Neuron (in vitro differentiated cells): ENCODE measurements around the gene RFFL.
A peak's percentile ranks its signal among the peaks of the same experiment; 100 is the strongest.

Experiments
- H2AFZ ChIP-seq: one replicate; pipeline ENCODE4 v1.6.1; 2013; ENCODE audit warnings: low read depth, mild to moderate bottlenecking, inconsistent platforms, low read length, moderate library complexity
- H3K27me3 ChIP-seq: one replicate; pipeline ENCODE4 v1.6.1; 2013; ENCODE audit warnings: low read length; ENCODE audit not compliant: insufficient read depth
- H3K36me3 ChIP-seq: one replicate; pipeline ENCODE4 v1.6.1; 2013; ENCODE audit warnings: low read length; ENCODE audit not compliant: insufficient read depth
- H3K4me1 ChIP-seq: one replicate; pipeline ENCODE4 v1.6.1; 2013; ENCODE audit warnings: low read length; ENCODE audit not compliant: insufficient read depth
- H3K4me3 ChIP-seq: 2 replicates; pipeline ENCODE4 v1.5.1; 2013; ENCODE audit warnings: mild to moderate bottlenecking, low read length, moderate library complexity
- H3K9me3 ChIP-seq: one replicate; pipeline ENCODE4 v1.6.1; 2013; ENCODE audit warnings: low read length

RFFL gene

DNA sequence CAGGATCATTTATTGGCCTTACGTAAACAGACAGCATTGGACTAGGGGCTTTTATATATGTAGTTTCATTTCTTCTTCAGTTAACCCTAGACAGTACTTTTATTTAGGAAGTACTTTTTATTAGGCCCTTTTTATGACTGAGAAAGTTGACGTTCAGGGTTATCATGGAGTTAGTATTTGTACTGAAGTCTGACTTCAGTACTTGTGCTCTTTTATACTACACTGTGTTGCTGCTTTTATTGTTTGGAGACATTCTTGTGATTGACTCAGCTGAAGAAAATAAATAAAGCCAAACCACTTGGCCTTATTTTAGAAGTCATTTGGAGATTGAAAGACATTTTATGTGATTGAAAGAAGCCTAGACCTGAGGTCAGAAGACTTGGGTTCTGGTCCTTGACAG lies 76.3 kb downstream of the RFFL start:
- peaks cover 2% of the 10 kb centered on the region for H3K4me1 ChIP-seq
- no peak overlapping the region for H3K4me3 ChIP-seq
- H3K36me3 ChIP-seq, result peaks cover 79% of the 10 kb centered on the region
- no peaks in the 10 kb centered on the region for H3K9me3 ChIP-seq
- H2AFZ ChIP-seq, result no peak overlapping the region
- no peaks in the 10 kb centered on the region for H3K27me3 ChIP-seq

DNA sequence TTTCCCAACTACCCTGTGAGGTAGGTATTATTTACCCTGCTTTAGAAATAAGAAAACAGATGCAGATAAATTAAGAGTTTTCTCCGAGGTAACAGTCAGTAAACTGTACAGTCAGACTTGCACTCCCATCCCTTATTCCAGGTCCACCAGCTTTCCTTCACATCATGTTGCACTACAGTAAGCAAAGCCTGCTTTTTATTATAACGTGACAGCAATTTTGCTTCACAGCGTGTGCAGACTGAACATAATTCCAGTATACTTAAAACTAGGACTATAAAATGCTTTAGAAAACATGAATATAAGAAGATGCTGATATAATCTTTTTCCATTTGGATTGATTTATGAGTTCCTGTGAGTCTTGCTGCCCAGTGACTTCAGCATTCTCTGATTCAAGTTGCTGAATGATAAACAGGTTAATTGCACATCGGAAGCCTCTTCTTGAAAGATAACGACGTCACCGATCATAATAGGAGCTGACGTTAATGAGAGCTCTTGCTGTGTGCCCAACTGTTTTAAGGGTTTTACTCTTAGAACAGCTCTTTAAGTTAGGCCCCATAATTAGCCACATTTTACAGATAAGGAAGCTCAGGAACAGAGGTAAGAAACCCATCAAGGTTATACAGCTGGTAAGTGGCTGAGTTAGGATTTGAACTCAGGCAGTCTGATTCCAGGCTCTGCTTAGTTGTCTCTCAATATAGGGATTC lies 81.8 kb downstream of the RFFL start:
- peak overlapping the region; percentile 90 for H3K4me3 ChIP-seq
- peaks cover 11% of the 10 kb centered on the region for H3K4me1 ChIP-seq
- peak overlapping the region; percentile 22 for H2AFZ ChIP-seq
- peaks cover 29% of the 10 kb centered on the region for H3K36me3 ChIP-seq
- no peaks in the 10 kb centered on the region for H3K9me3 ChIP-seq
- H3K27me3 ChIP-seq, result no peaks in the 10 kb centered on the region

DNA sequence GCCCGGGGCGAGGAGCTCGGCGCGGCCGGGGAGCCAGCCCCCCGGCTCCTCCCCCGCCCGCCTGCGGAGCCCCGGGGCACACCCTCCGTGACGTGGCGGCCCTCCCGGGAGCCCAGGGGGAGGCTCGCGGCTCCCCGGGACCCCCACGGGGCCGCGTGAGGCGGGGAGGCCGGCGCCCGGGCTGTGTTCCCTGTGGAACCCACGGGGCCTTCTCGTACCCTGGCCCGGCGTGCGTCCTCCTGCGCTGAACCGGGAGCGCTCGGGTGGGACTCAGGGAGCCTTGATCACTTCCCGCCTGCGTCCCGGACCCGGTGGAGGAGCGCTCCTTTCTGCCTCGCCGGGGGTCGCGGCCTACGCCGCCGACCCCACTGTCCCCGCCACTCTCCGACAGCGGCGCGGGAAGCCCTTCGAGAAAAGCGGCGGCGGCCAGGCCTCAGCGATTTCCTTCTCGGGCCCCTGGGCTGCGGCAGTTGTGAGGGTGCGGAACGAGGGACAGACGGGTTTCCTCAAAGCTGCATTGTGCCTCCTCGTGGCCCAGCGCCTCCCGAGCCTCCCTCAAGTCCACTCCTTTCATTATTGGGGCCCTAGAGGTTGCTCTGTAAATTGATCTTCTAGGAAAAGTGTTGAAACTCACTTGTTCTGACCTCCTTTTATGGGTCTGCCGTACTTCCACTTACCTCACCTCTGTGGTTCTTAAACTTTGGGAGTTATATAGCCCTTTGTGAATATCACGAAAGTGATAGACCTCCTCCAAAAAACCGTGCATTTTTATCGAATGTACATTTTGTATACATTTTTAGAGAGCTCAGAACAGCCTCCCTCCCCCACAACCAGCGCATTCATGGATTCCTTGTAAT lies 82.6 kb downstream of the RFFL start:
- peak overlapping the region; percentile 90 for H3K4me3 ChIP-seq
- H3K27me3 ChIP-seq, result no peaks in the 10 kb centered on the region
- no peaks in the 10 kb centered on the region for H3K9me3 ChIP-seq
- peaks cover 11% of the 10 kb centered on the region for H3K4me1 ChIP-seq
- H3K36me3 ChIP-seq, result peaks cover 25% of the 10 kb centered on the region
- H2AFZ ChIP-seq, result peak overlapping the region; percentile 22

DNA sequence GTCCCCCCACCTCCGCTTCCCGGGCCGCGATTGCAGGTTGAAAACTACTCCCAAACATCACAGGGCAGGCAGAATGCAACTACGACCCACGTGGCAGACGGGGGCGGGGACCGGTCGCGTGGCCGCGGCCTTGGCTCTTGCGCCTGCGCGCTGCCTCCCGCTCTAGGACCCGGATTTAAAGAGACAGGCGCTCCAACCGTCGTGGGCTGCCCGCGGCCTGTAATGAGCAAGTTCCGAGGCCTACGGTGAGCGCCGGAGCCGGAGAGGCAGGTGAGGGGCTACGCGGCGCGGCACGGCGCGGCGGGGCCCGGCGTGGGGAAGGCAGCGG lies 83.2 kb downstream of the RFFL start, which contains the start of gene LIG3:
Gene LIG3 (plus strand): TSS at position 160 of the 328 bp plus-strand sequence. CDS start 2,494 bp downstream, outside the sequence.
- peaks cover 11% of the 10 kb centered on the region for H3K4me1 ChIP-seq
- peak within 1 kb of the TSS; percentile 22 for H2AFZ ChIP-seq
- H3K36me3 ChIP-seq, result peaks cover 19% of the 10 kb centered on the region
- H3K27me3 ChIP-seq, result no peaks in the 10 kb centered on the region
- H3K9me3 ChIP-seq, result no peaks in the 10 kb centered on the region
- H3K4me3 ChIP-seq, result peak within 1 kb of the TSS; percentile 90

DNA sequence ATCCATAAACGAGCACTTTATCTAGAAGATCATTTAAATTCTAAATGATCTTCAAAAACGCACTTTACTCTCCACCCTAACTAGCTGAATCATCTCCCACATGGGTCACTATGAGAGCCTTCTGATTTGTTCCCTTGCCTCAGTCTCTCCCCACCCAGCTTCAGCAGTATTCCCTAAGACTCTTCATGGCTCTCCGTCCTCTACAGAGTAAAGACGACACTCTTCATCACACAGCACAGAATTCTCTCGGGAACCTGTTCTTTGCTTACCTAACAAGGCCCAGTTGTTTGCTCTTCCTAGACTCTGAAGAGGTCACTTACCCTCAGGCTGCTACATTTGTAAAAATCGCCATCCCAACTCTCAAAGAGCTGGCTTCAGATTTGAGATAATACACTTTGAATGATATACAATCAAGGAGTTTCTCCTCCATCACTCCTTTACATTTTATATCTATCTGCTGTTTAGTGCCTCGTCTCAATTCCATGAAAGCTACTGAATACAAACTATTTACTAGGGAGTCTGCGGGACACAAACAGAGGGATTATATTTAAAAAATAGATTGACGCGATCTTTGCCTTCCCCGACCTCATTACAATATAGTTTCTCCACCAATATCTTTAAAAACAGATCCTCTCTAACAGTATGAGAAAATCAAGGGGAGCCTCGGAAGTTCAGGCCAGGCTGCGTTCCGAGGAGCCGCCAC lies 83.7 kb downstream of the RFFL start:
- Histone ChIP-seq H3K4me1 (peaks cover 11% of the 10 kb centered on the region), H3K4me3 (peak overlapping the region; percentile 90), H2AFZ (peak overlapping the region; percentile 22), H3K27me3 (no peaks in the 10 kb centered on the region), H3K36me3 (peaks cover 15% of the 10 kb centered on the region), H3K9me3 (no peaks in the 10 kb centered on the region)

DNA sequence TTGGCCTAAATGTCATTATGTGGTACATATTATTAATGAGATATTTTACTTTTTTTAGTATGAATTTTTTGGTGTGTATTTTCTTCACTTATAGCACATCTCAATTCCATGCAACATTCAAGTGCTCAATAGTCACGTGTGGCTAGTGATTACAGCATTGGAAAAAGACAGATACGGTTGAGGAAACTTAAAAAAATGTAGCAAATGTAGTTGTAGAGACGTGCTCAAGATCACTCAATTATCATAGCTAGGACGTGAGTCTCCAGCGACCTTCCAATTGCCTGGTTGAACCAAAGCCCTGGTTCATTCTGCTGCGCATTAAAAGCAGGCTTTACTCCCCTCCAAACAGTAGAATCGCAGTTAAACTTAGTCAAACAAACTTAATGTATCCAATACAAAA lies 84.4 kb downstream of the RFFL start:
- Histone ChIP-seq H3K27me3 (no peaks in the 10 kb centered on the region), H3K36me3 (peaks cover 15% of the 10 kb centered on the region), H3K9me3 (no peaks in the 10 kb centered on the region), H3K4me3 (no peak overlapping the region), H2AFZ (no peak overlapping the region), H3K4me1 (peaks cover 11% of the 10 kb centered on the region)

DNA sequence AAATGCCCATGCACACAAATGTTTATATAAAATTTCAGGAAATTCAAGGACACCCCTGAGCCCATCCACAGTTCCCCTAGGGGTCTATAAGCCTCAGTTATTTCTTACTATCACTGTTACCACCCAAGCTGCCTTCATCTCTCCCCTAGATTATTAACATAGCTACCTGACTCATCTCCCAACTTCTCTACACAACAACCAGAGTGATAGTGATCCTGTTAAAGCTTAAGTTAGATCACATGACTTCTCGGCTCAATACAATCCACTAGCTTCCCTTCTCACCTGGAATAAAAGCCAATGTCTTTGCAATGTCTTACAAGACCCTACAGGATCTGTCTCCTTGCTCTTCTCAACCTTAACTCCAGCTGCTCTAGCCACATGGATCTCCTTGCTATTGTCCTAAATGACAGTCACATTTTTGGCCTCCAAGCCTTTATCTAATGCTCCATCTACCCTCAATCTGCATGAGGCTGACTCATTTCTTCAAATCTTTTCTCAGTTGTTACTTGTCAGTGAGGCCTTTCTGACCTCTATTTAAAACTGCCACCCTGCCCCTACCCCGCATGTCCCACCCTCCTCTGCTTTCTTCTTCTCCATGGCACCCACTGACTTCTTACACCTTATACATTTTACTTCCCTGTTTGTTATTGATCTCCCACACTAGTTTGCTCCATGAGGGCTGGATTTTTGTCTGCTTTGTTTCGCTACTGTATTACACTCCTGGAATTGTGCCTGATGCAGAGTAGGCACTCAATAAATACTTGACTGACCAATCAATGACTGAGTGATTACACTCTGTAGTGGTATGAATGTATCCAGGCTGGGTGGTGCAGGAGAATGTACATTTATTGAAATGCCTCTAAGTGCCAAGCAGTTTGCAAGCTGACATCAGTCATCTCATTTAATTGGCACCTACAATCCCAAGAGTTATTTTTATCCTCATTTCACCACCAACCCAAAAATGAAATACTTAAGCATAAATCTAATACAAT lies 88.4 kb downstream of the RFFL start:
- Histone ChIP-seq H3K27me3 (no peaks in the 10 kb centered on the region), H2AFZ (no peak overlapping the region), H3K4me1 (peaks cover 2% of the 10 kb centered on the region), H3K9me3 (no peaks in the 10 kb centered on the region), H3K4me3 (no peak overlapping the region), H3K36me3 (no peaks in the 10 kb centered on the region)

DNA sequence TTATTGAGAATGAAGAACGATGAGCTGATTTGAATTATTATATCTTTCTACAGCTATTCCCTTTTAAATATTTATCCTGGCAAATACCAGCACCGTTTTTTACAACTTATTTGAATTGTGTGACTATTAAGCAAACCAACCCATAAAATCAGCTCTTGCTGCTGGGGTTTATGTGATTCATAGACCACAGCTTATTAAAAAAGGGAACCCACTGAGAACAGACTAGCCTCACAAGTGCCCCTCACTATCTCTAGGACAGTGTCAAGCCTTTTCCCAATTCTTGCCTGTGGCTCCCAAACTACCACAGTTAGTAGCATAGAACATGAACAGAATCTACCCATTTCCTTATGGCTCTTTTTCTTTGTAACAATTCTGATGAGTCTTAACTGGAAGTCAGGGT lies 89.3 kb downstream of the RFFL start:
- no peak overlapping the region for H3K4me3 ChIP-seq
- no peaks in the 10 kb centered on the region for H3K27me3 ChIP-seq
- H2AFZ ChIP-seq, result no peak overlapping the region
- no peaks in the 10 kb centered on the region for H3K9me3 ChIP-seq
- no peaks in the 10 kb centered on the region for H3K36me3 ChIP-seq
- H3K4me1 ChIP-seq, result peaks cover 1% of the 10 kb centered on the region

DNA sequence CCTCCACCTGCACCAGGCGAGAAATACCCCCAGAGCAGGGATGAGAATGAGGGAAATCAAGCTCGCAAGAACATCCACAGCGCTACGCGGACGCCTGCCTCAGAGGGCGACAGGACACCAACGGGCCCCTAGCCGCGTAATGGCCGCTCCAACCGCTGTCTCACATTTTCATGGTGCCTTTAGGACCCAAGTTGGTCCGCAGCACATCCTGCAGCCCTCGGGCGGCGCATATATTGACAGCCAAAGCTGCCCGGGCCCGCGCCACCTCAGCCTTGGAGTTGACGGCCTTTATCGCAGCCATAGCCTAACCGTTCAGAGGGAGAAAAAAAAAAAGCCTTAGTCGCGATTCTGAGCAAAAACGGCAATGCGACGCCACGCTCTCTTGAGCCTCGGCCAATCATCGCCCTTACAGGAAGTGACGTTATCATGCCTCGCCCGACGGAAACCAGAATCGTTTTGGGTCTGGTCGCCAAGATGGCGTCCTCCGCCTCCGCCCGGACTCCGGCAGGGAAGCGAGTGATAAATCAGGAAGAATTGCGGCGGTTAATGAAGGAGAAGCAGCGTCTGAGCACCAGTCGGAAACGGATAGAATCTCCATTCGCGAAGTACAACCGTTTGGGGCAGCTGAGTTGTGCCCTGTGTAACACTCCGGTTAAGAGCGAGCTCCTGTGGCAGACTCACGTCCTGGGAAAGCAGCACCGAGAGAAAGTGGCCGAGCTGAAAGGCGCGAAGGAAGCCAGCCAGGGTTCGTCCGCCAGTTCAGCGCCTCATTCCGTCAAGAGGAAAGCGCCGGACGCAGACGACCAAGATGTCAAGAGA lies 102.2 kb downstream of the RFFL start, which contains the start of the genes CCT6B and ZNF830:
Gene CCT6B (minus strand): TSS at position 368 of the 819 bp plus-strand sequence. CDS start 67 bp downstream, at position 301.
Gene ZNF830 (plus strand): TSS at position 448 of the 819 bp plus-strand sequence. CDS start 27 bp downstream, at position 475.
- H2AFZ ChIP-seq, result peak within 1 kb of the TSS; percentile 20
- peaks cover 20% of the 10 kb centered on the region for H3K4me1 ChIP-seq
- peaks cover 10% of the 10 kb centered on the region for H3K36me3 ChIP-seq
- H3K4me3 ChIP-seq, result peak within 1 kb of the TSS; percentile 56
- H3K9me3 ChIP-seq, result no peaks in the 10 kb centered on the region
- no peaks in the 10 kb centered on the region for H3K27me3 ChIP-seq

DNA sequence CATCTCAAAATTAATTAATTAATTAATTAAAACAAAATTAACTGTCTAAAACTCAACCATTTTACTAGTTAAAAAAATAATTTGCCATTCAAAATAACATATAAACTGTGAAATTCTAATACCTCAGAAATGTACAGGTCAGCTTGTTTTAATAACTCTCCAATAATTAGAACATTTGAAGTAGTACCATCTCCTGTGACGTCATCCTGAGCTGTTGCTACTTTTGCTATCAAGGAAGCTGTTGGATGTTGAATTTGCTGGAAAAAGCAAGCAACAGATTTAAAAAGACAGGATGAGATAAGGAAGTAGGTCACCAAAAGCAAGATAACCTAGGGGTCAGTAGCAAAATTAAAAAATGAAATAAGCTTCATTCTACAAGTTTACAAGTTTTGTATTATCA lies 105.1 kb downstream of the RFFL start:
- Histone ChIP-seq H3K9me3 (no peaks in the 10 kb centered on the region), H3K4me1 (peaks cover 19% of the 10 kb centered on the region), H2AFZ (no peak overlapping the region), H3K4me3 (no peak overlapping the region), H3K27me3 (no peaks in the 10 kb centered on the region), H3K36me3 (no peaks in the 10 kb centered on the region)
